SK-N-SH (cell line): ENCODE results near the gene RALBP1. TPM values are rescaled to one million over a fixed set of nuclear protein-coding genes. Genes with fewer than 3 reads are reported as not detected.

ENCODE experiments used
- CTCF ChIA-PET: fragments of 300-600, 350-600 bp; formaldehyde crosslinking; extraction: SDS; loops from one replicate; lab custom pipeline; 2021; lab: Yijun Ruan, JAX
- POLR2A ChIA-PET: fragments of 350-600 bp; sonication (Branson Sonifier 250); formaldehyde crosslinking; extraction: SDS; loops from one replicate; lab custom pipeline; 2020; ENCODE audit warnings: antibody characterized with exemption, inconsistent platforms; lab: Yijun Ruan, JAX
- DNase-seq: peaks from one replicate; pipeline ENCODE4 v3.0.0; 2012
- H2AFZ ChIP-seq: fragments of 200-600 bp; sonication (generic); 2 replicates; pipeline ENCODE4 v1.8.1; 2016; ENCODE audit warnings: antibody characterized with exemption, mild to moderate bottlenecking, low read depth
- H3F3A ChIP-seq: fragments of 200-600 bp; sonication (generic); replicated peaks from 2 replicates; pipeline ENCODE3; 2016; ENCODE audit warnings: antibody characterized with exemption, mild to moderate bottlenecking; ENCODE audit not compliant: insufficient read depth
- H3K27ac ChIP-seq, 2 experiments: fragments of 200-500 bp in 1 of 2; fragments of 200-600 bp in 1 of 2; sonication (Bioruptor generic) in 1 of 2; sonication (generic), shearing (Covaris generic) in 1 of 2; 2 replicates each; pipeline versions ENCODE4 v1.5.1 to v1.6.1; 2014 to 2016; ENCODE audit warnings: low read depth in 2 of 2, inconsistent platforms in 1 of 2, low read length in 1 of 2, mild to moderate bottlenecking in 1 of 2, mixed read lengths in 1 of 2
- H3K27me3 ChIP-seq: fragments of 200-600 bp; sonication (generic), shearing (Covaris generic); 2 replicates; pipeline ENCODE4 v1.6.1; 2016; ENCODE audit warnings: mixed run types; ENCODE audit not compliant: insufficient read depth
- H3K36me3 ChIP-seq, 2 experiments: fragments of 200-500 bp in 1 of 2; fragments of 200-600 bp in 1 of 2; sonication (Bioruptor generic) in 1 of 2; sonication (generic) in 1 of 2; replicated peaks in 1 of 2; 2 replicates each; pipeline versions ENCODE3 to v1.5.1; 2014 to 2016; ENCODE audit warnings: low read length in 1 of 2, mild to moderate bottlenecking in 1 of 2; ENCODE audit not compliant: insufficient read depth in 2 of 2, control insufficient read depth in 1 of 2
- H3K4me1 ChIP-seq, 2 experiments: fragments of 200-500 bp in 1 of 2; fragments of 200-600 bp in 1 of 2; sonication (Bioruptor generic) in 1 of 2; sonication (generic), shearing (Covaris generic) in 1 of 2; 2 replicates each; pipeline versions ENCODE4 v1.5.1 to v1.6.1; 2014 to 2016; ENCODE audit warnings: low read depth in 1 of 2, low read length in 1 of 2, mixed run types in 1 of 2; ENCODE audit not compliant: insufficient read depth in 2 of 2, control insufficient read depth in 1 of 2
- H3K4me2 ChIP-seq: fragments of 200-600 bp; sonication (generic), shearing (Covaris generic); 2 replicates; pipeline ENCODE4 v1.6.1; 2017; ENCODE audit warnings: mixed run types
- H3K4me3 ChIP-seq, 2 experiments: fragments of 200-500 bp in 1 of 2; fragments of 200-600 bp in 1 of 2; sonication (Bioruptor generic) in 1 of 2; sonication (generic), shearing (Covaris generic) in 1 of 2; 2 replicates each; pipeline versions ENCODE4 v1.5.1 to v1.8.1; 2014 to 2016; ENCODE audit warnings: low read depth in 2 of 2, inconsistent platforms in 1 of 2, low read length in 1 of 2, mild to moderate bottlenecking in 1 of 2, mixed read lengths in 1 of 2, moderate library complexity in 1 of 2
- H3K79me2 ChIP-seq: fragments of 200-600 bp; sonication (generic); 2 replicates; pipeline ENCODE4 v1.8.1; 2017; ENCODE audit warnings: mild to moderate bottlenecking; ENCODE audit not compliant: insufficient read depth
- H3K9ac ChIP-seq: fragments of 200-600 bp; sonication (generic); 2 replicates; pipeline ENCODE4 v1.6.1; 2017; ENCODE audit warnings: mixed run types
- H3K9me2 ChIP-seq: fragments of 200-600 bp; sonication (generic); 2 replicates; pipeline ENCODE4 v1.6.1; 2017; ENCODE audit warnings: mixed run types
- H3K9me3 ChIP-seq: fragments of 200-600 bp; sonication (generic); 2 replicates; pipeline ENCODE4 v1.6.1; 2017; ENCODE audit warnings: mixed run types, mild to moderate bottlenecking, moderate library complexity
- H4K20me1 ChIP-seq: fragments of 200-600 bp; sonication (generic); 2 replicates; pipeline ENCODE4 v1.6.1; 2017; ENCODE audit warnings: mild to moderate bottlenecking, mixed run types; ENCODE audit not compliant: insufficient read depth
- CHD2 ChIP-seq: fragments of 150-350 bp; IDR thresholded peaks from 2 replicates; pipeline ENCODE4 v1.6.1; 2018; ENCODE audit warnings: low read length; ENCODE audit not compliant: partially characterized antibody
- EZH2phosphoT487 ChIP-seq: fragments of 200-600 bp; sonication (generic); IDR thresholded peaks from 2 replicates; pipeline ENCODE4 v1.6.1; 2017; ENCODE audit warnings: low read depth, mixed run types, mild to moderate bottlenecking, antibody characterized with exemption, moderate library complexity, borderline replicate concordance
- FOXJ3 ChIP-seq: sonication (generic); formaldehyde crosslinking; IDR thresholded peaks from 2 replicates; pipeline ENCODE4 v1.5.1; 2020; ENCODE audit warnings: mild to moderate bottlenecking, missing genetic modification reagents
- FOXM1 ChIP-seq: IDR thresholded peaks from 2 replicates; pipeline ENCODE4 v1.4.0; 2012; ENCODE audit warnings: low read depth, mild to moderate bottlenecking
- GABPA ChIP-seq: IDR thresholded peaks from 2 replicates; pipeline ENCODE4 v1.4.0; 2012; ENCODE audit warnings: low read depth, mild to moderate bottlenecking
- GATA2 ChIP-seq: sonication (generic); formaldehyde crosslinking; IDR thresholded peaks from 2 replicates; pipeline ENCODE4 v1.5.0; 2020; ENCODE audit warnings: mild to moderate bottlenecking, missing genetic modification reagents
- JUND ChIP-seq: IDR thresholded peaks from 2 replicates; pipeline ENCODE4 v1.4.0; 2012
- MEF2A ChIP-seq: IDR thresholded peaks from 2 replicates; pipeline ENCODE4 v1.4.0; 2012; ENCODE audit warnings: low read depth, borderline replicate concordance
- MXI1 ChIP-seq: IDR thresholded peaks from 2 replicates; pipeline ENCODE4 v1.6.1; 2012; ENCODE audit warnings: mild to moderate bottlenecking, low read depth, low read length, improper control_type of control experiment
- NFIC ChIP-seq: IDR thresholded peaks from 2 replicates; pipeline ENCODE4 v1.4.0; 2012; ENCODE audit warnings: borderline replicate concordance
- NRF1 ChIP-seq: IDR thresholded peaks from 2 replicates; pipeline ENCODE4 v1.6.1; 2012; ENCODE audit warnings: low read depth, mild to moderate bottlenecking, low read length
- RAD21 ChIP-seq: IDR thresholded peaks from 2 replicates; pipeline ENCODE4 v1.6.1; 2012; ENCODE audit warnings: mild to moderate bottlenecking, low read length
- RCOR1 ChIP-seq: fragments of 150-350 bp; IDR thresholded peaks from 2 replicates; pipeline ENCODE4 v1.6.1; 2017; ENCODE audit warnings: antibody characterized with exemption, low read length
- SIN3A ChIP-seq: IDR thresholded peaks from 2 replicates; pipeline ENCODE4 v1.6.1; 2012; ENCODE audit warnings: low read depth, mild to moderate bottlenecking, low read length, moderate library complexity, borderline replicate concordance
- SMC3 ChIP-seq: IDR thresholded peaks from 2 replicates; pipeline ENCODE4 v1.6.1; 2012; ENCODE audit warnings: low read depth, low read length, improper control_type of control experiment
- TCF12 ChIP-seq: IDR thresholded peaks from 2 replicates; pipeline ENCODE4 v1.4.0; 2012
- TEAD4 ChIP-seq: IDR thresholded peaks from 2 replicates; pipeline ENCODE4 v1.4.0; 2012; ENCODE audit warnings: mild to moderate bottlenecking, borderline replicate concordance; ENCODE audit not compliant: insufficient read depth
- WGBS: methylation state at CpG from one replicate; pipeline ENCODE4 v1.1.6; 2017; ENCODE audit warnings: low lambda C conversion rate; 5-methylcytosine and 5-hydroxymethylcytosine counted together
- polyA plus RNA-seq, 3 experiments: library from polyadenylated mRNA; depleted of rRNA; stranded (reverse); fragments of >200 nt; gene quantifications; 2 replicates each; pipeline ENCODE4 v1.2.3, GENCODE V29; 2012
- TF ChIP-seq, protein P1 (sequence below): IDR thresholded peaks from 2 replicates; pipeline ENCODE4 v1.4.0; 2012; ENCODE audit warnings: low read depth, borderline replicate concordance
- TF ChIP-seq, protein P2 (sequence below): IDR thresholded peaks from 2 replicates; pipeline ENCODE4 v1.4.0; 2012; ENCODE audit warnings: low read depth, borderline replicate concordance
- TF ChIP-seq, protein P3 (sequence below): IDR thresholded peaks from 2 replicates; pipeline ENCODE4; 2012
- TF ChIP-seq, protein P4 (sequence below): fragments of 150-350 bp; IDR thresholded peaks from 2 replicates; pipeline ENCODE4 v1.6.1; 2016; ENCODE audit warnings: mild to moderate bottlenecking, low read depth, low read length

Gene RALBP1
- polyA plus RNA-seq, 1 of the 3 experiments (the other 2 are of a cell fraction), result 43.8 TPM

DNA sequence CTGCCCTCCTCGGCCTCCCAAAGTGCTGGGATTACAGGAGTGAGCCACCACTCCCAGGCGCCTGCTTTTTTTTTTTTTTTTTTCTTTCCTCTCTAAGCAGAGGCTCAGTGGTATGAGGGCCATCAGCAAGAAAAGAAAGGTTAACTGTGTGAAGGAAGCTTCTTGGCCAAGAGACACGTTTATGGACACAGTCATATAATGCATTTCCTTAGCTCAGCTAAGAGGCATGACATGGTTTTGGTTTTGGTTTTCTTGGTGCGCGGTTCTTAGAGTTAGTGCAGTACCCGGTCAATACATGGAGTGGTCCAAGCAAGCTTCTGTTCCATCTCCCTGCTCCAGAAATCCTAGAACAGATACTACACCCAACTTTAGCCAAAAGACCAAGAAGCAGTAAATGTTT lies 42.6 kb downstream of the RALBP1 start (continued):
- TF ChIP-seq, protein P1, sequence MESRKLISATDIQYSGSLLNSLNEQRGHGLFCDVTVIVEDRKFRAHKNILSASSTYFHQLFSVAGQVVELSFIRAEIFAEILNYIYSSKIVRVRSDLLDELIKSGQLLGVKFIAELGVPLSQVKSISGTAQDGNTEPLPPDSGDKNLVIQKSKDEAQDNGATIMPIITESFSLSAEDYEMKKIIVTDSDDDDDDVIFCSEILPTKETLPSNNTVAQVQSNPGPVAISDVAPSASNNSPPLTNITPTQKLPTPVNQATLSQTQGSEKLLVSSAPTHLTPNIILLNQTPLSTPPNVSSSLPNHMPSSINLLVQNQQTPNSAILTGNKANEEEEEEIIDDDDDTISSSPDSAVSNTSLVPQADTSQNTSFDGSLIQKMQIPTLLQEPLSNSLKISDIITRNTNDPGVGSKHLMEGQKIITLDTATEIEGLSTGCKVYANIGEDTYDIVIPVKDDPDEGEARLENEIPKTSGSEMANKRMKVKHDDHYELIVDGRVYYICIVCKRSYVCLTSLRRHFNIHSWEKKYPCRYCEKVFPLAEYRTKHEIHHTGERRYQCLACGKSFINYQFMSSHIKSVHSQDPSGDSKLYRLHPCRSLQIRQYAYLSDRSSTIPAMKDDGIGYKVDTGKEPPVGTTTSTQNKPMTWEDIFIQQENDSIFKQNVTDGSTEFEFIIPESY, result no peak

DNA sequence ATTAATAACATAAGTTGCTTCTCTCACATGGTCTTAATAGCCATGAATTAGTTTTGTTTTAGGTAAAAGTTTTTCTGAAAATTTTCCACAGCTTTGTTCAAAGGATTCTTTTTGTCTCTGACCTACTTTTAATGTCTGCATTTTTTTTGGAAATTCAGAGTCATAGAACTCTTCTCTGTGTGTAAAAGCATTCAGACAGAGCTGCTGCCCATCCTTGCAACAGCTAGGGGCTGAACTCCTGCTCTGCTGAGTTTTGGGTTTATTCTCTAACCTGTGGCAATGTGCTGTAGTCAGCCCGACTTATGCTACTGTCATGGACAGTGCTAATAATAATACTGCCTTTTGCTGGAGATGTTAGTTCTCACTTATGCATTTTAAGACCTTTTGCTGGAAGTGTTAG lies 44.1 kb downstream of the RALBP1 start:
- H3K9ac ChIP-seq, result no peak overlapping the region
- H3K27me3 ChIP-seq, result no peaks in the 10 kb centered on the region
- H3K4me3 ChIP-seq, result no peak overlapping the region
- no peaks in the 10 kb centered on the region for H3K9me3 ChIP-seq
- peaks cover 0 to 12% of the 10 kb centered on the region in 2 experiments; a peak in 2 of 4 replicates for H3K4me1 ChIP-seq
- ChIA-PET CTCF (no interaction called here), POLR2A (no interaction called here)
- H3K79me2 ChIP-seq, result peaks cover 47% of the 10 kb centered on the region
- peaks cover 15 to 27% of the 10 kb centered on the region in 2 experiments for H3K36me3 ChIP-seq
- H3F3A ChIP-seq, result peaks cover 21% of the 10 kb centered on the region
- peaks cover 5% of the 10 kb centered on the region; the same call in 1 of the 2 replicates for H4K20me1 ChIP-seq
- H3K4me2 ChIP-seq, result no peak overlapping the region
- H3K9me2 ChIP-seq, result no peaks in the 10 kb centered on the region
- DNase-seq, result no peak
- TF ChIP-seq SIN3A, result no peak
- TF ChIP-seq SMC3, result no peak
- no peak for TF ChIP-seq MEF2A
- TF ChIP-seq NFIC, result no peak
- TF ChIP-seq MXI1, result no peak
- TF ChIP-seq FOXM1, result no peak
- no peak for TF ChIP-seq RAD21
- TF ChIP-seq TEAD4, result no peak
- TF ChIP-seq CHD2, result no peak
- TF ChIP-seq GATA2 (CRISPR knock-in tag), result no peak
- no peak for TF ChIP-seq RCOR1
- no peak for TF ChIP-seq JUND
- TF ChIP-seq FOXJ3 (CRISPR knock-in tag), result no peak
- no peak for TF ChIP-seq EZH2phosphoT487
- TF ChIP-seq NRF1, result no peak
- WGBS, result 90% methylated on average over 1 of the region's 1 CpG
- H3K27ac ChIP-seq, result no peak overlapping the region
- H2AFZ ChIP-seq, result no peak overlapping the region

DNA sequence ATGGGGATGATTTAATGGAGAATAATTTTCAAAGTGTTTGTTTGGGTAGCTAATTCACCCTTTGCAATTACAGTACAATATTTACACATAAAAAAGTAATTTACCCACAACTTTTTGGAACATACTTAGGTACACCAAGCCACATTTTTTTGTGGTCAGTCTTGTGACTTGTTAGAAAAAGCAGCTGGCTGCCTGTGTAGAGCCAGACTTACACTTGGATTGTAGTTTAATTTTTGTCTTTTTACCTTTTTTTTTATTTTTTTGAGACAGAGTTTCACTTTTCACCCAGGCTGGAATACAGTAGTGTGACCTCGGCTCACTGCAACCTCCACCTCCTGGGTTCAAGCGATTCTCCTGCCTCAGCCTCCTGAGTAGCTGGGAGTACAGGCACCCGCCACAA lies 45.4 kb downstream of the RALBP1 start:
- Histone ChIP-seq H3K27me3 (no peaks in the 10 kb centered on the region), H3K4me3 (no peak overlapping the region), H3K9me3 (no peaks in the 10 kb centered on the region), H3F3A (peaks cover 14% of the 10 kb centered on the region), H3K9ac (no peak overlapping the region), H3K79me2 (peaks cover 36% of the 10 kb centered on the region), H2AFZ (no peak overlapping the region), H3K27ac (no peak overlapping the region), H4K20me1 (peaks cover 5% of the 10 kb centered on the region; the same call in 1 of the 2 replicates), H3K36me3 (peaks cover 19 to 35% of the 10 kb centered on the region in 2 experiments), H3K9me2 (no peaks in the 10 kb centered on the region), H3K4me2 (no peak overlapping the region), H3K4me1 (peaks cover 0 to 12% of the 10 kb centered on the region in 2 experiments; a peak in 2 of 4 replicates)
- POLR2A ChIA-PET, result no interaction called here
- no peak for DNase-seq
- CTCF ChIA-PET, result interaction anchor here (1.0 kb wide), 1 partner anchor 447 kb away, joined by 3 read pairs; no protein-coding TSS in a partner anchor
- WGBS, result 100% methylated on average over 3 of the region's 3 CpGs
- no peak for TF ChIP-seq CHD2
- TF ChIP-seq EZH2phosphoT487, result no peak
- TF ChIP-seq, protein P2, sequence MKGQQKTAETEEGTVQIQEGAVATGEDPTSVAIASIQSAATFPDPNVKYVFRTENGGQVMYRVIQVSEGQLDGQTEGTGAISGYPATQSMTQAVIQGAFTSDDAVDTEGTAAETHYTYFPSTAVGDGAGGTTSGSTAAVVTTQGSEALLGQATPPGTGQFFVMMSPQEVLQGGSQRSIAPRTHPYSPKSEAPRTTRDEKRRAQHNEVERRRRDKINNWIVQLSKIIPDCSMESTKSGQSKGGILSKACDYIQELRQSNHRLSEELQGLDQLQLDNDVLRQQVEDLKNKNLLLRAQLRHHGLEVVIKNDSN, result no peak
- TF ChIP-seq, protein P3, sequence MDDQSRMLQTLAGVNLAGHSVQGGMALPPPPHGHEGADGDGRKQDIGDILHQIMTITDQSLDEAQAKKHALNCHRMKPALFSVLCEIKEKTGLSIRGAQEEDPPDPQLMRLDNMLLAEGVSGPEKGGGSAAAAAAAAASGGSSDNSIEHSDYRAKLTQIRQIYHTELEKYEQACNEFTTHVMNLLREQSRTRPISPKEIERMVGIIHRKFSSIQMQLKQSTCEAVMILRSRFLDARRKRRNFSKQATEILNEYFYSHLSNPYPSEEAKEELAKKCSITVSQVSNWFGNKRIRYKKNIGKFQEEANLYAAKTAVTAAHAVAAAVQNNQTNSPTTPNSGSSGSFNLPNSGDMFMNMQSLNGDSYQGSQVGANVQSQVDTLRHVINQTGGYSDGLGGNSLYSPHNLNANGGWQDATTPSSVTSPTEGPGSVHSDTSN, result no peak
- TF ChIP-seq GABPA, result no peak
- TF ChIP-seq TCF12, result no peak
- no peak for TF ChIP-seq GATA2 (CRISPR knock-in tag)
- TF ChIP-seq MEF2A, result no peak
- no peak for TF ChIP-seq RCOR1
- TF ChIP-seq, protein P4, sequence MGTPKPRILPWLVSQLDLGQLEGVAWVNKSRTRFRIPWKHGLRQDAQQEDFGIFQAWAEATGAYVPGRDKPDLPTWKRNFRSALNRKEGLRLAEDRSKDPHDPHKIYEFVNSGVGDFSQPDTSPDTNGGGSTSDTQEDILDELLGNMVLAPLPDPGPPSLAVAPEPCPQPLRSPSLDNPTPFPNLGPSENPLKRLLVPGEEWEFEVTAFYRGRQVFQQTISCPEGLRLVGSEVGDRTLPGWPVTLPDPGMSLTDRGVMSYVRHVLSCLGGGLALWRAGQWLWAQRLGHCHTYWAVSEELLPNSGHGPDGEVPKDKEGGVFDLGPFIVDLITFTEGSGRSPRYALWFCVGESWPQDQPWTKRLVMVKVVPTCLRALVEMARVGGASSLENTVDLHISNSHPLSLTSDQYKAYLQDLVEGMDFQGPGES, result no peak
